GM20431 (cell line): ENCODE results near the gene C3orf22.

Experiments
- in situ Hi-C: fragments of 300-500 bp; cut with MseI, MboI; formaldehyde crosslinking; loops from one replicate; pipeline ENCODE4 v1.15.0; 2020; ENCODE audit warnings: low sequenced_read_pairs; ENCODE audit not compliant: unreplicated experiment

Gene C3orf22

GRCh38 chr3:126557761-126558160, 971 bp downstream of the C3orf22 start:
- in situ Hi-C loops = no loop called here

GRCh38 chr3:126557415-126557745, 1.4 kb downstream of the C3orf22 start:
- in situ Hi-C loops = no loop called here

- in situ Hi-C loops = no loop called here
These were observed 1.9 kb downstream of the C3orf22 start for GRCh38 chr3:126556637-126557414.

GRCh38 chr3:126555795-126556636, 2.7 kb downstream of the C3orf22 start:
- in situ Hi-C loops = no loop called here

- in situ Hi-C loops = no loop called here
These were observed 3.9 kb downstream of the C3orf22 start for GRCh38 chr3:126554560-126555525.

GRCh38 chr3:126553284-126554084, 5.2 kb downstream of the C3orf22 start:
- in situ Hi-C loops = no loop called here

- in situ Hi-C loops = no loop called here
These were observed 5.9 kb downstream of the C3orf22 start for GRCh38 chr3:126552688-126553283.

- in situ Hi-C loops = no loop called here
These were observed 6.7 kb downstream of the C3orf22 start for GRCh38 chr3:126551839-126552687.

GRCh38 chr3:126551121-126551838, 7.5 kb downstream of the C3orf22 start:
- in situ Hi-C loops = no loop called here

- in situ Hi-C loops = no loop called here
These were observed 8.2 kb downstream of the C3orf22 start for GRCh38 chr3:126550488-126551051.

GRCh38 chr3:126549861-126550487, 8.8 kb downstream of the C3orf22 start:
- in situ Hi-C loops = no loop called here

GRCh38 chr3:126548556-126549466, 9.9 kb downstream of the C3orf22 start:
- in situ Hi-C loops = no loop called here

- in situ Hi-C loops = no loop called here
These were observed 11.0 kb downstream of the C3orf22 start for GRCh38 chr3:126547721-126548120.

GRCh38 chr3:126546549-126547239, 12.0 kb downstream of the C3orf22 start:
- in situ Hi-C loops = no loop called here

- in situ Hi-C loops = no loop called here
These were observed 12.7 kb downstream of the C3orf22 start for GRCh38 chr3:126546013-126546412.
